K562 (cell line): Measurements from ENCODE around the gene ZNF121. TPM values are rescaled to one million over a fixed set of nuclear protein-coding genes. Genes with fewer than 3 reads are reported as not detected.
A peak's percentile ranks its signal among the peaks of the same experiment; 100 is the strongest.

Experiments used
- BDP1 ChIP-seq: IDR thresholded peaks from 3 replicates; pipeline ENCODE4 v1.6.1; 2011; ENCODE audit not compliant: insufficient read length, insufficient read depth
- C11orf30 ChIP-seq: fragments of 450-650 bp; IDR thresholded peaks from 2 replicates; pipeline ENCODE4 v1.6.1; 2016; ENCODE audit warnings: low read depth, mild to moderate bottlenecking
- CC2D1A ChIP-seq: fragments of 450-650 bp; IDR thresholded peaks from 2 replicates; pipeline ENCODE4 v1.6.1; 2017; ENCODE audit warnings: mild to moderate bottlenecking
- ELF1 ChIP-seq: fragments of 200-800 bp; sonication (Bioruptor generic); IDR thresholded peaks from 2 replicates; pipeline ENCODE4 v1.6.1; 2016; ENCODE audit warnings: missing genetic modification characterization, missing compliant biosample characterization
- ESRRB ChIP-seq: fragments of 250-450 bp; sonication (Bioruptor Pico); IDR thresholded peaks from 2 replicates; pipeline ENCODE4 v1.5.0; 2020; ENCODE audit warnings: mild to moderate bottlenecking, moderate library complexity, borderline replicate concordance
- ETV5 ChIP-seq: sonication (generic); formaldehyde crosslinking; IDR thresholded peaks from 2 replicates; pipeline ENCODE4 v1.4.0; 2020; ENCODE audit warnings: low read depth, mild to moderate bottlenecking, missing genetic modification reagents
- GATAD2B ChIP-seq: fragments of 450-650 bp; IDR thresholded peaks from 2 replicates; pipeline ENCODE4 v1.6.1; 2017; ENCODE audit warnings: mild to moderate bottlenecking, borderline replicate concordance
- HOMEZ ChIP-seq: fragments of 250-450 bp; sonication (Bioruptor Pico); IDR thresholded peaks from 2 replicates; pipeline ENCODE4 v1.4.0; 2020; ENCODE audit warnings: mild to moderate bottlenecking, moderate library complexity
- MCM5 ChIP-seq: fragments of 450-650 bp; IDR thresholded peaks from 2 replicates; pipeline ENCODE4 v1.6.1; 2016; ENCODE audit warnings: low read depth
- NUFIP1 ChIP-seq: fragments of 450-650 bp; IDR thresholded peaks from 2 replicates; pipeline ENCODE4 v1.6.1; 2018; ENCODE audit not compliant: partially characterized antibody
- PHF20 ChIP-seq: fragments of 450-650 bp; IDR thresholded peaks from 2 replicates; pipeline ENCODE4 v1.6.1; 2018; ENCODE audit not compliant: partially characterized antibody
- SIRT6 ChIP-seq: IDR thresholded peaks from one replicate; pipeline ENCODE4 v1.6.1; 2012; ENCODE audit warnings: low read depth, mild to moderate bottlenecking, control low read depth, inconsistent platforms, low read length, moderate library complexity
- SOX6 ChIP-seq: fragments of 450-650 bp; IDR thresholded peaks from 2 replicates; pipeline ENCODE4 v1.6.1; 2014; ENCODE audit warnings: mild to moderate bottlenecking
- TBL1XR1 ChIP-seq, 2 experiments: IDR thresholded peaks; 2 replicates each; pipeline ENCODE4 v1.6.1; 2012; ENCODE audit warnings: improper control_type of control experiment in 2 of 2, low read length in 2 of 2, mild to moderate bottlenecking in 1 of 2
- TGIF2 ChIP-seq: sonication (generic); formaldehyde crosslinking; IDR thresholded peaks from 2 replicates; pipeline ENCODE4 v1.8.1; 2022; ENCODE audit warnings: mild to moderate bottlenecking, missing genetic modification reagents, moderate library complexity
- ZNF165 ChIP-seq: fragments of 250-450 bp; sonication (Bioruptor Pico); IDR thresholded peaks from 2 replicates; pipeline ENCODE4 v1.4.0; 2020; ENCODE audit warnings: borderline replicate concordance
- ZNF318 ChIP-seq, 2 experiments: fragments of 450-650 bp; IDR thresholded peaks; 2 replicates each; pipeline ENCODE4 v1.6.1; 2016; ENCODE audit warnings: mild to moderate bottlenecking in 2 of 2, borderline replicate concordance in 1 of 2, low read depth in 1 of 2, moderate library complexity in 1 of 2
- ZNF395 ChIP-seq: fragments of 200-800 bp; sonication (Bioruptor generic); IDR thresholded peaks from 2 replicates; pipeline ENCODE4 v1.6.1; 2017; ENCODE audit warnings: missing genetic modification characterization, missing compliant biosample characterization
- polyA plus RNA-seq, 8 experiments: library from polyadenylated mRNA; depleted of rRNA in 4 of 8; stranded (reverse) in 5 of 8; unstranded in 3 of 8; fragments of >200 nt; fragmentation: Nextera tagmentation in 2 of 8; fragmentation: Illumina TruSeq in 1 of 8; extraction: Ambion mirVana in 2 of 8; extraction: Trizol in 1 of 8; gene quantifications; 2 replicates each; pipeline versions ENCODE4 v1.2.1 to v1.2.3, GENCODE V29; 2011 to 2014; ENCODE audit warnings: inconsistent platforms in 1 of 8, missing spikeins in 1 of 8
- total RNA-seq, 7 experiments: library from RNA; depleted of rRNA in 6 of 7; stranded (reverse); fragments of >200 nt in 6 of 7; fragmentation: Illumina TruSeq in 2 of 7; extraction: Trizol in 2 of 7; gene quantifications; 2 replicates each; pipeline versions ENCODE4 v1.2.1 to v1.2.3, GENCODE V29; 2011 to 2021; ENCODE audit warnings: low replicate concordance in 1 of 7

The ZNF121 gene
- total and polyA plus RNA-seq, 9 of the 15 experiments (the other 6 are each of a cell fraction or from before 2014, with no cell fraction given) = 14.6 to 115 (median 33.4) TPM

GRCh38 chr19:9584073-9584833, at the start of gene ZNF121 (continued):
- no peak for TF ChIP-seq ZNF318 (IDR thresholded peaks at IDR 0.05; ENCODE audit: borderline replicate concordance in 1 of 2, low read depth in 1 of 2)
- no peak for TF ChIP-seq NUFIP1
- TF ChIP-seq ETV5 (CRISPR knock-in tag) = peak; percentile 98
- no peak for TF ChIP-seq MCM5
- no peak for TF ChIP-seq ESRRB
- TF ChIP-seq C11orf30 = peak; percentile 28; the same call in 1 of the 2 replicates
- no peak for TF ChIP-seq BDP1
- TF ChIP-seq TGIF2 = no peak
- no peak for TF ChIP-seq SOX6
- no peak for TF ChIP-seq CC2D1A
- TF ChIP-seq HOMEZ (CRISPR knock-in tag) = no peak
- TF ChIP-seq ZNF165 (CRISPR knock-in tag) = no peak
- peak; percentile 66 for TF ChIP-seq PHF20
- TF ChIP-seq ELF1 (tag) = peak; percentile 77; the same call in 1 of the 2 replicates
- no peak for TF ChIP-seq TBL1XR1 (IDR thresholded peaks at IDR 0.05; ENCODE audit: low read length in 2 of 2)
- no peak for TF ChIP-seq GATAD2B
- TF ChIP-seq SIRT6 = no peak
- no peak; the same call in 1 of the 2 replicates for TF ChIP-seq ZNF395 (CRISPR knock-in tag)
